GM23248 (cell line): ENCODE results near the gene LGR6. TPM values are rescaled to one million over a fixed set of nuclear protein-coding genes. Genes with fewer than 3 reads are reported as not detected.

Experiments
- DNase-seq: peaks from one replicate; pipeline ENCODE4 v3.0.0-alpha.2; 2015
- H2AFZ ChIP-seq: fragments of 200-600 bp; sonication (generic); 2 replicates; pipeline ENCODE4 v1.6.1; 2016; ENCODE audit warnings: antibody characterized with exemption
- H3F3A ChIP-seq: fragments of 200-600 bp; sonication (generic); 2 replicates; pipeline ENCODE4 v1.6.1; 2016; ENCODE audit warnings: mild to moderate bottlenecking, antibody characterized with exemption, mixed run types; ENCODE audit not compliant: insufficient read depth
- H3K27ac ChIP-seq: fragments of 200-600 bp; sonication (generic); 2 replicates; pipeline ENCODE4 v1.5.1; 2016; ENCODE audit warnings: mild to moderate bottlenecking
- H3K27me3 ChIP-seq: fragments of 200-600 bp; sonication (generic); replicated peaks from 2 replicates; pipeline ENCODE4 v1.6.1; 2016; ENCODE audit warnings: mild to moderate bottlenecking; ENCODE audit not compliant: insufficient read depth
- H3K36me3 ChIP-seq: fragments of 200-600 bp; sonication (generic); 2 replicates; pipeline ENCODE4 v1.6.1; 2016; ENCODE audit warnings: low read depth, mild to moderate bottlenecking
- H3K4me1 ChIP-seq: fragments of 200-600 bp; sonication (generic); 2 replicates; pipeline ENCODE4 v1.6.1; 2016; ENCODE audit warnings: mild to moderate bottlenecking; ENCODE audit not compliant: insufficient read depth
- H3K4me2 ChIP-seq: fragments of 200-600 bp; sonication (generic); one replicate; pipeline ENCODE4 v1.6.1; 2016; ENCODE audit warnings: mild to moderate bottlenecking; ENCODE audit not compliant: unreplicated experiment
- H3K4me3 ChIP-seq: fragments of 200-600 bp; sonication (generic); 2 replicates; pipeline ENCODE4 v1.5.1; 2016; ENCODE audit warnings: mild to moderate bottlenecking
- H3K79me2 ChIP-seq: fragments of 200-600 bp; sonication (generic); 2 replicates; pipeline ENCODE4 v1.6.1; 2016; ENCODE audit warnings: mild to moderate bottlenecking; ENCODE audit not compliant: insufficient read depth
- H3K9ac ChIP-seq: fragments of 200-600 bp; sonication (generic); 2 replicates; pipeline ENCODE4 v1.6.1; 2016; ENCODE audit warnings: mild to moderate bottlenecking
- H3K9me2 ChIP-seq: fragments of 200-600 bp; sonication (generic); 2 replicates; pipeline ENCODE4 v1.6.1; 2016; ENCODE audit warnings: mixed run types, mild to moderate bottlenecking, moderate library complexity; ENCODE audit not compliant: insufficient read depth
- H3K9me3 ChIP-seq: fragments of 200-600 bp; sonication (generic); one replicate; pipeline ENCODE4 v1.6.1; 2017; ENCODE audit warnings: low read depth
- H4K20me1 ChIP-seq: fragments of 200-600 bp; sonication (generic); 2 replicates; pipeline ENCODE4 v1.6.0; 2016; ENCODE audit not compliant: insufficient read depth
- EZH2 ChIP-seq: fragments of 200-600 bp; sonication (generic); IDR thresholded peaks from 2 replicates; pipeline ENCODE4 v1.6.1; 2018; ENCODE audit warnings: antibody characterized with exemption, mild to moderate bottlenecking; ENCODE audit not compliant: insufficient read depth, poor library complexity, severe bottlenecking
- EZH2phosphoT487 ChIP-seq: fragments of 200-600 bp; sonication (generic); IDR thresholded peaks from 2 replicates; pipeline ENCODE4 v1.6.1; 2018; ENCODE audit warnings: antibody characterized with exemption, moderate library complexity, mild to moderate bottlenecking, low read depth; ENCODE audit not compliant: insufficient read depth
- WGBS, 2 experiments: methylation state at CpG; one replicate each; pipeline ENCODE4 v1.1.6; 2015 to 2017; ENCODE audit warnings: low lambda C conversion rate in 2 of 2, low coverage in 1 of 2; ENCODE audit errors: missing lambda C conversion rate in 2 of 2; 5-methylcytosine and 5-hydroxymethylcytosine counted together
- in situ Hi-C: fragments of 300-500 bp; cut with MboI; formaldehyde crosslinking; loops from 2 replicates; pipeline ENCODE4 v1.15.0; 2020
- polyA plus RNA-seq: library from polyadenylated mRNA; unstranded; fragments of >200 nt; fragmentation: Nextera tagmentation; extraction: Ambion mirVana; gene quantifications from 2 replicates; pipeline ENCODE4 v1.2.1, GENCODE V29; 2016
- total RNA-seq: library from RNA; depleted of rRNA; stranded (reverse); fragments of >200 nt; shearing (Covaris generic); gene quantifications from 2 replicates; pipeline ENCODE4 v1.2.3, GENCODE V29; 2014

The LGR6 gene
- total and polyA plus RNA-seq, 2 experiments from 2014 or later = not detected

DNA sequence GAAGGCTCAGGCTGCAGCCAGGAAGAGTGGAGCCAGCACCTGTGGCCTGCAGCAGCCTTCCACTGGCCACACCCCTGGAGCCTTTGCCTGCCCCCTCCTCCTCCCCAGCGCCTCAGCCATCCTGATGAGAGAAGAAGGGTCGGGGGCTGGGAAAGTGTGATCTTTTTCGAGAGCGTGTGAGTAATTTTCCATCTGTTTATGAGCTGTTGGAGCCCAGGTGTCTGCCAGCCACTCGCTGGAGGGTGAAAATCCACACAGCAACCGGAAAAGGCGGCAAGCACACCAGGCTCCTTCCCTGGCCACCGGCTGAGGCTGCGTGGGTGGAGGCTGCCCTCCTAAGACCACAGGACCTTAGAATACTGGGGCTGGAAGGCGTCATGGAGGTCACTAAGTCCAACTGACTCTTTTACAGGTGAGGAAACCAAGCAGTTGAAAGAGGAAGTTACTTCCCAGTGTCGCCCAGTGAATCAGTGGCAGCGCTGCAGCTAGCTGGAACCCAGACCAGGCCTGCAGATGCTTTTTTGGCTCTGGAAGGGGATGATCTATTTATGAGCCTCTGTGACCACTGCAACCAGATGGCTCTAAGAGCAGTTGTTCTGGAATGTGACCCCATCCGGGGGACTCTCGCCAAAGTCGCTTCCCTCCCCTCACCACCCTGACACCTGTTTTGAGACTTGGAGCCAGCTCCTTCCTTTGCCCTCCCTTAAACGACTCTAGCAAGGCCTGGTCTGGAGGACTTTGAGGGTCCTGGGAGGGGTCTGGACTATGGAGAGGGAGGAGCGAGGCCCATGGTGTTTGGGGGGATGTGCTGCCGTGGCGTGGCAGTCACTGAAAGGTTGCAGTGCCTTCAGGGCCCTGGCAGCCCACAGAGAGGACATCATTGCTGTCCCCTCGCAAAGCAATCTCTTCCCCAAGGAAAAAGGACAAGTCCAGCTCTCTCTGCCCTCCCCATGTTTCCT lies 54.5 kb downstream of the LGR6 start:
- Histone ChIP-seq H3K27me3 (peaks cover 18% of the 10 kb centered on the region), H3K36me3 (no peaks in the 10 kb centered on the region), H3K4me1 (peaks cover 5% of the 10 kb centered on the region; the same call in 1 of the 2 replicates), H3K9me3 (no peaks in the 10 kb centered on the region), H3K79me2 (no peaks in the 10 kb centered on the region), H3F3A (no peaks in the 10 kb centered on the region; the same call in 1 of the 2 replicates), H3K4me2 (no peak overlapping the region), H2AFZ (no peak overlapping the region), H3K9ac (no peak overlapping the region), H4K20me1 (no peaks in the 10 kb centered on the region), H3K27ac (no peak overlapping the region), H3K9me2 (no peaks in the 10 kb centered on the region), H3K4me3 (no peak overlapping the region)
- in situ Hi-C loops = no loop called here
- DNase-seq = no peak
- TF ChIP-seq EZH2phosphoT487 (no peak), EZH2 (no peak)
- WGBS, 2 experiments = 72 to 74% methylated on average over 20 of the region's 20 CpGs

- H4K20me1 ChIP-seq = no peaks in the 10 kb centered on the region
- DNase-seq = no peak
- no peak overlapping the region for H3K4me2 ChIP-seq
- no peaks in the 10 kb centered on the region; the same call in 1 of the 2 replicates for H3F3A ChIP-seq
- no peaks in the 10 kb centered on the region for H3K36me3 ChIP-seq
- no peaks in the 10 kb centered on the region for H3K9me3 ChIP-seq
- H3K9ac ChIP-seq = no peak overlapping the region
- WGBS, 2 experiments = 77 to 84% methylated on average over 6 of the region's 6 CpGs
- no peak overlapping the region for H3K27ac ChIP-seq
- no peaks in the 10 kb centered on the region for H3K9me2 ChIP-seq
- peaks cover 5% of the 10 kb centered on the region; the same call in 1 of the 2 replicates for H3K4me1 ChIP-seq
- no peak overlapping the region for H2AFZ ChIP-seq
- in situ Hi-C loops = no loop called here
- peaks cover 18% of the 10 kb centered on the region for H3K27me3 ChIP-seq
- H3K4me3 ChIP-seq = no peak overlapping the region
- no peaks in the 10 kb centered on the region for H3K79me2 ChIP-seq
- TF ChIP-seq EZH2 (no peak), EZH2phosphoT487 (no peak)
Measured at GRCh38 chr1:202248861-202249260, 55.3 kb downstream of the LGR6 start.

DNA sequence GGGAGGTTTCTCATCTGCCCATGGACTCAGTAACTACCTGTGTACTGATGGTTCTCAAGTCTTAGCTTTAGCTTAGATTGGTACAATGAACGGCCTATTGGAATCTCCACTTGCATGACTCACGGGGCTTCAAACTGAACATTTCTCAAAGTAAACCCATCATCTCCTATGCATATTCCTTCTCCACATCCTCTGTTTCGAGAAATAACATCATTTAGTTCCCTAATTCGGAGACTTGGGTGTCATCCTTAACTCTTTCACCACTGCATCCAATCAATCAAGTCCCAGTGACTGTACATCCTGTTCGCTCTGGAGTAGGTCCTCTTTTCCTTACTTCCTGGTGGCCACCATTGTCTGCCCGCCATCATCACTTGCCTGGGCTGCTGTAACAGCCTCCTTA lies 55.8 kb downstream of the LGR6 start:
- Histone ChIP-seq H3K79me2 (no peaks in the 10 kb centered on the region), H3K4me2 (no peak overlapping the region), H4K20me1 (no peaks in the 10 kb centered on the region), H3K27me3 (peaks cover 23% of the 10 kb centered on the region), H3K9me3 (no peaks in the 10 kb centered on the region), H3K4me1 (peaks cover 5% of the 10 kb centered on the region; the same call in 1 of the 2 replicates), H3K9me2 (no peaks in the 10 kb centered on the region), H3F3A (no peaks in the 10 kb centered on the region; the same call in 1 of the 2 replicates), H3K27ac (no peak overlapping the region), H3K36me3 (no peaks in the 10 kb centered on the region), H3K4me3 (no peak overlapping the region), H2AFZ (no peak overlapping the region), H3K9ac (no peak overlapping the region)
- no peak for TF ChIP-seq EZH2phosphoT487
- no peak for TF ChIP-seq EZH2
- in situ Hi-C loops = no loop called here
- 21% methylated on average over 6 of the region's 6 CpGs for WGBS, 2 experiments
- no peak for DNase-seq

GRCh38 chr1:202249846-202250245 lies 56.2 kb downstream of the LGR6 start:
- Histone ChIP-seq H3K27me3 (peaks cover 27% of the 10 kb centered on the region), H3K4me3 (no peak overlapping the region), H3K9me2 (no peaks in the 10 kb centered on the region), H3K27ac (no peak overlapping the region), H3F3A (no peaks in the 10 kb centered on the region; the same call in 1 of the 2 replicates), H3K9me3 (no peaks in the 10 kb centered on the region), H3K9ac (no peak overlapping the region), H3K79me2 (no peaks in the 10 kb centered on the region), H3K4me1 (peaks cover 5% of the 10 kb centered on the region; the same call in 1 of the 2 replicates), H3K4me2 (no peak overlapping the region), H2AFZ (no peak overlapping the region), H4K20me1 (no peaks in the 10 kb centered on the region), H3K36me3 (no peaks in the 10 kb centered on the region)
- DNase-seq = peak; percentile 42
- 4 to 5% methylated on average over 2 of the region's 2 CpGs for WGBS, 2 experiments
- TF ChIP-seq EZH2 (no peak), EZH2phosphoT487 (no peak)
- in situ Hi-C loops = no loop called here
